Esophagus mucosa (tissue), 1 donor: Measurements from ENCODE around the gene PRORP. TPM values are rescaled to one million over a fixed set of nuclear protein-coding genes. Genes with fewer than 3 reads are reported as not detected.
"Not testable (repeated sequence)": the region's sequence is repeated elsewhere in the genome, so short reads cannot be mapped to it uniquely, and the experiment has no call there.

Source experiments
- ATAC-seq: fragments of 200-7000 bp; cut with Tn5 transposase; one replicate; pipeline ENCODE4 v1.9.1; 2020
- total RNA-seq: library from RNA; stranded (reverse); gene quantifications from one replicate; pipeline ENCODE4 v1.2.4, GENCODE V29; 2023
- donor health status: DM: yes; HTN: yes; CAD: no.

PRORP gene
- 17.5 TPM for total RNA-seq

DNA sequence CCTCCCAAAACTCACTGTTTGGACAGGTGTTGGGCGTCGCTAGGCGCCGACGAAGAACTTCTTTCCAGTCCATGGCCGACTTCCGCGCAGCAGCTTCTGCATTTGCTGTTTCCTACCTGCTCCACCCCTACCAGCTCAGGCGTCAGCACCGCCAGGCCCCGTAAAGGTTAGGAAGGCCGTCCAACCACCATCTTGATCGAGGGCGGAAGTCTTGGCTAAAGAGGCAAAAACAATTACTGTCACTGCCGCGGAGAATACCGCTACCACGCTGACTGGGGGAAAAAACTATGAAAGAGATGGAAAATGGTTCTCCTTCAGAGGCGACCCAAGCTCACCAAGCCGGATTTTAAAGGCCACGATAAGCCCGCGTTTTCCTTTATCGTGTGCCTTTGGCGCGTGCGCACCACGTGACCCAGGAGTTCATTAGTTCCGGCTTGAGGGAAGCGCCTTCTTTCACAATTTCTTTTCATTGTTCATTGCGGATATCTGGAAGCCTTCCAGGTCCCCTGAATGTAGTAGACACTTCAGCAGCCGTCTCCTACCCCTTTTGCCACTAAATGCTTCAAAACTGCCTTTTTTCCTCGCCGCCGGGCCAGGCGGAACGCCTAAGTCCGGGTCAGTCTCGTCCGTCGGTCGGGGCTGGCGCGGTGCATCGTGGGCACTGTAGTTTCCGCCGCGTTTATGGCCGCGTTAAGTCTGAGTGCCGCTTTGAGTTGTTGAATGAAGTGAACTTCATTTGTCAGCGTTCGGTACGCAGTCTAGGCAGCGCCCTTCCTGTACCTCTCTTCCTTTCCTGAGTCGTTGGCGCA lies at the start of gene PRORP, which contains the start of gene PPP2R3C:
TSS of gene PRORP (plus strand) at position 666 of the 809 bp plus-strand sequence. CDS start 694 bp downstream, outside the sequence.
TSS of gene PPP2R3C (minus strand) at position 104 of the 809 bp plus-strand sequence. CDS start at position 73, 31 bp downstream.
- ATAC-seq: peak; percentile 97

DNA sequence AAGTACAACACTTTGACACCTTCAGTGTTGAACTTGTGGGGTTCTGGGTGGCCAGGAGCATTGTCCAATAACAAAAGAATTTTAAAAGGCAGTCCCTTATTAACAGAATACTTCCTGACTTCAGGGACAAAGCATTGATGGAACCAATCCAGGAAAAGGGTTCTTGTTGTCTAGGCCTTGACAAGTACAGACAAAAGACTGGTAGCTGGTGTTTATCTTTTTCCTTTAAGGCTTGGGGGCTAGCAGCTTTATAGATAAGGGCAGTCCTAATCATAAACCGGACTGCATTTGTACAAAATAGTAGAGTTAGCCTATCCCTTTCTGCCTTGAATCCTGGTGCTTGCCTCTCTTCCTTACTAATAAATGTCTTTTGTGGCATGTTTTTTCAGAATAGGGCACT lies 48.9 kb upstream of the PRORP start:
- no peak for ATAC-seq

DNA sequence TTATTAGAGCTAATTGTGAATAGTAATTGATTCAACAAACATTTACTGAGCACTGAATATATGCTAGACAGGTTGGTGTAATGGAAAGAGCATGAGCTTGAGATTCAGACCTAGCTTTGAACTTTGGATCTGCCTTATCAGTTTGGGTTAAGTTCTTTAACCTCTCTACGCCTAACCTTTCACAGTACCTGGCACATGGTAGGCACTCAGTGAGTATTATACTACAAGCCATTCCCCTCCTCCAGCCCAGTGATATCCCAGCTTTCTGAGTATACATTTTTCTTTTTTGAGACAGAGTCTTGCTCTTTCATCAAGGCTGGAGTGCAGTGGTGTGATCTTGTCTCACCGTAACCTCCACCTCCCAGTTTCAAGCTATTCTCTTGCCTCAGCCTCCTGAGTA lies 44.3 kb upstream of the PRORP start:
- ATAC-seq: no peak

DNA sequence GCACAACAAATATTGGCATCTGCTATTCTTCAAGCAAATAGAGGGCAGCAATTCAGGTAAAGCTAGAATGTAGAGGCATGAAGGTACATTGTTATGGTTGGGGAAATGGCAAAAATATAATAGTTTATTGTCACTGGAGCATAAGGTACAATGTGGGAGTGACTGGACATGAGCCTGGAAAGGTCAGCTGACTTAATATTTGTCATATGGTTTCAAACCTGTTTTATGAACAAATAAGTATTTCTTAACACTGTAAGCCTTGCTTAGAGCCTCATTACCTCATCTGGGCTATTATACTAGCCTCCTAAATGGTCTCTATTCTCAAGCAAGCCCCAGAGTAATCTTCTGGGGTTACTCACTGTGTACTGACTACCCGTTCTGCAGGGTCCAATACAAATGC lies 42.6 kb upstream of the PRORP start:
- ATAC-seq: peak; percentile 95

DNA sequence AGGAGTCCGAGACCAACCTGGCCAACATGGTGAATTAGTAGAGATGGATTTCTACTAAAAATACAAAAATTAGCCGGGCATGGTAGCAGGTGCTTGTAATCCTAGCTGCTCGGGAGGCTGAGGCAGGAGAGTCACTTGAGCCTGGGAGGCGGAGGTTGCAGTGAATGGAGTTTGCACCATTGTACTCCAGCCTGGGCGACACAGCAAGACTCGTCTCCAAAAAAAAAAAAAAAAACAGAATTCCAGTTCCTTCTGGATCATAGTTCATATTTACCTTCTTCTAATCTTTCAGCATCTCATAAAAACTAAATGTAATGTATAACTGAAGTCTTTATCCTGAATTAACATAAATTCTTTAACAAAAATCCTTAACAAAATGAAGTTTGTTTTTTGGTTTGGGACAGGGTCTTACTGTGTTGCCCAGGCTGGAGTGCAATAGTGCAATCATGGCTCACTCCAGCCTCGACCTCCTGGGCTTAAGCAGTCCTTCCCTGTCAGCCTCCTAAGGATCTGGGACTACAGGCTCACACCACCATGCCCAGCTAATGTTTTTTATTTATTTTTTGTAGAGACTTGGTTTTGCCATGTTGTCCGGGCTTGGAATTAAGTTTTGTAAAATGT lies 38.7 kb upstream of the PRORP start:
- no peak for ATAC-seq

DNA sequence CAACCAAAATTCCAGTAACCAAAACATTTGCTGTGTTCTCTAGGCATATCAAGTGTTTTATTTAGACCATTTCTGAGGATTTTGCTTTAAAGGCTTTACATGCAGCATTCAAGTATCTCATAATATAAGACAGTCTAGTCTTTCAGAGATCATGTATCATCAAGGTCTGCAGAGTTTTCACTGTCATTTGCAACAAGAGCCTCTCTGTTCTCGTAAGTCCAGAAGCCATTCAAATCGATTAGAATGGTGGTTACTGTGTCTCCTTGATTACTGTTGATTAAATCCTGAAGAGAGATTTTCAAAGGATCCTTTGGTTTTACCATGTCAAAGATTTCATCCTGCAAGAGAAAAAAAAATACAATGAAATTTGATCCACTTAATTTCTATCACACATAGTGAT lies 36.9 kb upstream of the PRORP start:
- no peak for ATAC-seq

DNA sequence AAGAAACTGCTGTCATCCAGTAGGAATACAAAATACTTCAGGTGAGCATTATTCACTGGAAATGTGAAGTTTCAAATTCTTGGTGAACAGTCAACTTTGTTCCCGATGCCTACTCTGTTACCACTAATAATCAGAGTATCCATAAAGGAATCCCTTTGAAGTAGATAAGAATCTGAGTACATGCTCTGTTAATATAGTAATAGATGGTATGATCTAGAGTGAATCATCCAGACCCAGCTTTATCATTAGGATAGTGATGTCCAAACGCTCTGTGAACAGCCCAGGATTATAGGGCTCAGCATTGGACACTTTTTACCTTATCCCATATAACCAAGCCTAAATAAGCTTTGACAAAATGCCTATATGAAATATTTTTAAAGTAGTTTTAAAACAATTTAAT lies 33.8 kb upstream of the PRORP start:
- no peak for ATAC-seq

DNA sequence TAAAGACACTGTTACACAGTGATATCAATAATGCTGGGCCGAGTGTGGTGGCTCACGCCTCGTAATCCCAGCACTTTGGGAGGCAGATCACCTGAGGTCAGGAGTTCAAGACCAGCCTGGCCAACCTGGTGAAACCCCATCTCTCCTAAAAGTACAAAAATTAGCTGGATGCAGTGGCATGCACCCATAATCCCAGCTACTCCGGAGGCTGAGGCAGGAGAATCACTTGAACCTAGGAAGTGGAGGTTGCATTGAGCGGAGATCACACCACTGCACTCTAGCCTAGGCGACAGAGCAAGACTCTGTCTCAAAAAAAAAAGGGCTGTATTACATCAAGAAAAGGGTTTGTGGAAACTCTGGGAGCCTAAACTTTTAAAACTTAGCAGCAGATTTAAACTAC lies 27.7 kb upstream of the PRORP start:
- not testable (repeated sequence) for ATAC-seq

DNA sequence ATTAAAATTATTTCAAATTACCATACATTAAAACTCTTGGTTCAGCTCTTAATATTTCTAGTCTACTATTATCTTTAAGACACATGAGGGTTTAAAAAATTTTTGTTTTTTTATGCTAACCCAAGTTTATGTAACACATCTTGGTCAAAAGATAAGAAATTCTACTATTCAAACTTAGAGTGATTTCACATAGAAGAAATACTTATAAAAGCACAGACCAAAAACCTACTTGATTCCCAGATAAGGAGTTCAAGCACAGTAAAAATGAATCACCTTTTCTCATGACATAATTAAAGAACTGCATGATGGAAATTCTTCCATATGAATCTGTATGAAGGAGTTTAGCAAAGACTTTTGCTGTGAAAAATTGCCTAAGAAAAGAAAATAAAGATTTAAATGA lies 14.5 kb upstream of the PRORP start:
- ATAC-seq: no peak

DNA sequence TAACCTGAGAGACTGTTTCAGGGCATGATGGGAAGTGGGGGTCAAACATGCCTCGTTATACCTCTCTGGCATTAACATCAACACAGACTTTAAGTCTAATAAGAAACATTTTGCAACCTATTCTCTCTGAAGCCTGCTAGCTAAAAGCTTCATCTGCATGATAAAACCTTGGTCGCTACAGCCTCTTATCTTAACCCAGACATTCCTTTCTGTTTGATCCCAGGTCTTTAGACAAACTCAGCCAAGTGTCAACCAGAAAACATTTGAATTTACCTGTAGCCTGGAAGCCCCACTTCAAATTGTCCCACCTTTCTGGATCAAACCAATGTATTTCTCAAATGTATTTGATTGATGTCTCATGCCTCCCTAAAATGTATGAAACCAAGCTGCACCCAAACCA lies 9.7 kb upstream of the PRORP start:
- no peak for ATAC-seq

DNA sequence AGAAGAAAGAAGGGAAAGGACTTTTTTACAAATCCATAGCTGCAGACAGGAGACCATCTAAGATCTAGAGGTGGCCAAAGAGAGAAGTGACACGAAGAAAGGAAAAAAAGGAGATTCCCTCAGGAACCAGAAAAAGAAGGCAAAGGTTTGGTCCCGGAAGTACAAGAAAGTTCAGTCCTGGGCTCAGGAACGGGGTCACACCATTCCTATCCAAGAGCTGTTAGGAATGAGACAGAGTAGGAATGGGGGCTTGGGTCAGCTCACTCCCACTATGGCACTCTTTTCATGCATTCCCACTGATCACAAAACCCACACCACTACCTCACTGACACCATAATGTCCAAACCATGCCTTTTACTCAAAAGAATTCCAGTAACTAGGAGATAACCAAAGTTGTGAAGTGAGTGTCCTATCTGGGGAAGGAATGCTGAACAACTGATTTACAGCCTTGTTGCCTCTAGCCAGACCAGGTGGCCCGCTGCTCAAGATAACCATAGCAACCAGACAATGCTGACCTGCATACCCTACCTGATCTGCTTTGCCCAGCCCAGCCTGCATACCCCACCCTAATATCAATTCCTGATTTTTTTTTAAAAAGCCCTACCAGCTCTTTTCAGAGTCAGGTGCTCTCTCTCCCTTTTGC lies 8.9 kb upstream of the PRORP start:
- no peak for ATAC-seq

DNA sequence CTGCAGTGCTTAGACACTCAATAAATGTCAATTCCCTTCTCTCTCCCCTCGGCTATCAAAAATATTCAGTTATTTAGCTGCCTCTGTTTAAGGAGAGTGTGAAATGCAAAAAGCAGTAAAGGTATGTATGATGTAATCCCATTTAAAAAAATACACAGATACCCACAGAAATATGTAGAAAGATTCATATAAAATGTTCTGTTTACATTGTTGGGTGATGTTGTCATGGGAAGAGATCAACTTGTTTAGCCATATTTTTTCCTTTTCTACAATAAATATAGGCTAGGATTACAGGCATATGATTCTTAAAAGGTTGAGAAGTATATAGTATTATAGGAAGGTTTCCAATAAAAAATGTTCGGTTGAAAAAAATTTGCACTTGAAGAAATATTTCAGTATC lies 8.3 kb upstream of the PRORP start:
- ATAC-seq: no peak

DNA sequence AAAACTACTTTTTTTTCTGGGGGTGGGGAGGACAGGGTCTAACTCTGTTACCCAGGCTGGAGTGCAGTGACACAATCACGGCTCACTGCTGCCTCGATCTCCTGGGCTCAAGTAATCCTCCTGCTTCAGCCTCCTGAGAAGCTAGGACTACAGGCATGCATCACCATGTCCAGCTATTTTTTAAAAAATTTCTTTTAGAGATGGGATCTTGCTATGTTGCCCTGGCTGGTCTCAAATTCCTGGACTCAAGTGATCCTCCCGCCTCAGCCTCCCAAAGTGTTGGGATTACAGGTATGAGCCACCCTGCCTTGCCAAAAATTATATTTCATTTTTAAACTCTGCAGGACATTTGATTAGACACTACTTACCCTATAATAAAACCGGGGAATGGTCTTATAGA lies 6.1 kb upstream of the PRORP start:
- no peak for ATAC-seq

DNA sequence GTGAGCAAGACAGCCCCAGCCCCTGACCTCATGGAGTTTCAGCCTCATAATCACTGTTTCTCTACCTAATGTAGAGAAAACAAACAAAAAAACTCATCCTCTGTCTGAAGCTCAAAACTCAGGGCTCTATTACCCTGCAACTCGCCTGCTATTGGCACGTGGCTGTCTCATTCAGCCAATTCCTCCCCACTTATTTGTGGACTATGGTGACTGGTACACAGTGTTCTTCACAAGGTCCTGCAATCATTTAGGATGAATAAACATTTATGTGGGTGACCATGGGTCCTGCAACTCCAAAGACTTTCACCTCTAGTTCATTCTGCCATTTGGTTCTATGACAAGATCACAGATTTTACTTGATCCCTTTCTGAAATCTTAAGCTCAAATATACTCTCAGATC lies 5.2 kb upstream of the PRORP start:
- ATAC-seq: no peak

DNA sequence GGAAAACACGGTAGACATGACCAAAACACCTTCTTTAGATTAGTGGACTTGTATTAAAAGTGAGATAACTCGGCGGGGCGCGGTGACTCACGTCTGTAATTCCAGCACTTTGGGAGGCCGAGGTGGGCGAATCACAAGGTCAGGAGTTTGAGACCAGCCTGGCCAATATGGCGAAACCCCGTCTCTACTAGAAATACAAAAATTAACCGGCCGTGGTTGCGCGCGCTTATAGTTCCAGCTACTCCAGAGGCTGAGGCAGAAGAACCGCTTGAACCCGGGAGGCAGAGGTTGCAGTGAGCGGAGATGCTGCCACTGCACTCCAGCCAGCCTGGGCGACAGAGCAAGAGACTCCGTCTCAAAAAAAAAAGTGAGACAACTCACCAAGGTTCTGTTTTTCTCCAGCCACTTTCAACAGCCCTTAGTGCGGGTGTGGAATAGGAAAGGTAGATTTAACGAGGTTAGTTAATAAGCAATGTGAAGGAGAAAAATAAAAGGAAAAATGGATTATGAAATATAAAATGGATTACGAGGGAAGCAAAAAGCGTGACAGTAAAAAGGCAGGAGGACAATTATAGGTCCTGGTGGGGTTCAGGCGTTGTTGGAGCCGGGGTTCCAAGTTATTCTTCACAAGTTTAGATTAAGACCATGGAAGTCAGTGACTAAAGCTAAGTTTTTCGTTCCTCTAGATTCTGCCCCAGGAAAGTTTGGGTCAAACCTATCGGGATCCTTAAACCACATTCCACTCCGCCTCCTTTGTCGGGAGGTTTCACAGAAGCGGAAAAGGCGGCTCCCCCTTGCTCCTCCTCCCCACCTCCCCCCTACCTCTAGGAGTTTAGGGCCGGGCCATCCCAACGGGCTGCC lies 1.1 kb upstream of the PRORP start:
- no peak for ATAC-seq

DNA sequence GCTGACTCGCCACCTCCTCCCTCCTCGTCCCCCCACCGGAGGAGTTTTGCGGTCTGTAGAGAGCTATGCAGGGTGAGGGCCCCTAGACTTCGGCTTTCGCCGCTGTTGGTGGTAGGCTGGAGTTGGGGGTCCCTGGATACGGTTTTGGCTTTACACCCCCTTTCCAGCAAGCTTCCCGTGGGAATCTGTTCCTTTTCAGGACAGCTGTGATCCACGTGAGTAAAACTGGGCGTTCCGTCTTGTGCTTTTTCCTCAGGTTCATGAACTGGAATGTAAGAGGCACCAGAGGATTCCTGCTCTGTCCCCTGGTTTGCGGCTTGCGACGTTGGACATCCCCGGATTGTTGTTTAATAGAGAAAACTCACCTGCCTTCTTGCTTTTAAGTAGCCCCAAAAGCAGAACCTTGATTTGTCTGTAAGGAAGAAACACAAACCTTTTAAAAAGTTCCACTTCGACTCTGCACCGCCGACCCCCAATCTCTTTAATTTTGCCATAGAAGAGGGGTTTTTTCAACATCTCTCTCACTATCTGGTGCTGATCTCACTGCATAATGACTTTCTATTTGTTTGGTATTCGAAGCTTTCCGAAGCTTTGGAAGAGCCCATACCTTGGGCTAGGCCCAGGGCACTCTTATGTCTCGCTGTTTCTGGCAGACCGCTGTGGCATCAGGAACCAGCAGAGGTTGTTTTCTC lies 490 bp downstream of the PRORP start:
- ATAC-seq: peak; percentile 6

DNA sequence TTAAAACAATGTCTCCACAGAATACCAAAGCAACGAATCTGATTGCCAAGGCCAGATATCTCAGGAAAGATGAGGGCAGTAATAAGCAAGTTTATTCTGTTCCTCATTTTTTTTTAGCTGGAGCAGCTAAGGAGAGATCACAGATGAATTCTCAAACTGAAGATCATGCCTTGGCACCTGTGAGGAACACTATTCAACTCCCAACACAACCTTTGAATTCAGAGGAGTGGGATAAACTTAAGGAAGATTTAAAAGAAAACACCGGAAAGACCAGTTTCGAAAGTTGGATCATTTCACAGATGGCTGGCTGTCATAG lies 994 bp downstream of the PRORP start:
- no peak for ATAC-seq

DNA sequence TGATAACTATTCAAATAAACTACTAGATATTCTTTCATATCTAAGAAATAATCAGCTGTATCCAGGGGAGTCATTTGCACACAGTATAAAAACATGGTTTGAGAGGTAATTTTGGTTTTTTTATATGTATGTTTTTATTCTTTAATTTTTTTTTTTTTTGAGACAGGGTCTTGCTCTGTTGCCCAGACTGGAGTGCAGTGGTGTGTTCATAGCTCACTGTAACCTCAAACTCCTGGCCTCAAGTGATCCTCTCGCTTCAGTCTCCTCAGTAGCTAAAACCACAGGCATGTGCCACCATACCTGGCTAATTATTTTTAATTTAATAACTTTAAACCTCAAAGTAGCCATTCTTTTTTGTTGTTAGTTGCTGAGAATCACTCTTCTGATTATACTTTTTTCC lies 1.8 kb downstream of the PRORP start:
- no peak for ATAC-seq

DNA sequence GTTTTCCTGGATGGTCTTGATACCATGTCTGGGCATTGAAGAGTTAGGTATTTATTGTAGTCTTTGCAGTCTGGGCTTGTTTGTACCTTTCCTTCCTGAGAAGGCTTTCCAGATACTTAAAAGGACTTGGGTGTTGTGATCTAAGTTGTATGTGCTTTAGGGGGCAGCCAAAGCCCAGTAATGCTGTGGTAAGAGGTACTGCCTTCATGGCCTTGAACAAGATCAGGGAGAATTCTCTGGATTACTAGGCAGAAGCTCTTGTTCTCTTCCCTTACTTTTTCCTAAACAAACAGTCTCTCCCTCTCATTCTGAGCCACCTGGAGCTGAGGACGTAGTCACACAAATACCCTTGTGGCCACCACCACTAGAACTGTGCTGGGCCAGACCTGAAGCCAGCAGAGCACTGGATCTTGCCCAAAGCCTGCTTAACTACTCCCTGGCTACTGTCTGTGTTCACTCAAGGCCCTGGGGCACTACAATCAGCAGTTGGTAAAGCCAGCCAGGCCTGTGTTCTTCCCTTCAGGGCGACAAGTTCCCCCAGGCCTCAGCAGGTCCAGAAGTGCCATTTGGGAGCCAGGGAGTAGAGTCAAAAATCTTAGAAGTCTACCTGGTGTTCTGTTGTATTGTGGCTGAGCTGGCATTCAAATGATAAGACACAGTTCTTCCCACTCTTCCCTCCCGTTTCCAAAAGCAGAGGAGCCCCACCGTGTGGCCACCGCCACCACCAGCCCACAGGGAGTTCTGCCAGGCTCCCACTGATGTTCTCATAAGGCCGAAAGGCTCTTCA lies 11.4 kb downstream of the PRORP start:
- peak; percentile 15 for ATAC-seq

DNA sequence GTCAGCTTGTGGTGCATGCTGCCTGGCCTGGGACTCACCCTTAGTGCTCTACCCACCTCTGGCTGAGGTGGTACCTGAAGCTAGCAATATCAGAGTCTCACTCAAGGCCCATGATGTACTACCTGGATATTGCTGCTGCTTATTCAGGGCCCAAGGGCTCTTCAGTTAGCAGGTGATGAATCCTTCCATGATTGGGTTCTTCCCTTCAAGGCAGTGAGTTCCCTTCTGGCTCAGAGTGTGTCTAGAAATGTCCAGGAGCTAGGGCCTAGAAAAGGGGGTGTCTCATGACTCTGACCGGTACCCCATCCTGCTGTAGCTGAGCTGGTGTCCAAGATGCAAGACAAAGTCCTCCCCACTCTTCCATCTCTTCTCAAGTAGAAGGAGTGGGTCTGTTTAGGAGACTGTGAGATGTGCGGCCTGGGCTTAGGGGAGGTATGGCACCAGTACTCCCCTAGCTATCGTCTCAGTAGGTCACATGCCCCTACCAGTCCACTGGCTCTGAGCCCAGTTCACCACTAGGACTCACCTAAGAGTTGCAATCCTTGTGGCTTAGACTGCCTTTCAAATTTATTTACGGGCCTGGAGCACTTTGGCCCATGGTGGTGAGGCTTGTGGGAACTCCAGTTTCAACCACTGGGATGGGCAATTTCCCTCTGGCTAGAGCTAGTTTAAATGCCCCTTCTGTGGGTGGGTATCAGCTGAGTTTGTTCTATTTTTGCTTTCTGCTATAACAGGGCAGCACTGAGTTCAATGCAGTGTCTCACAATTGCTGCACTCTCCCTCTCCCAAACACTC lies 12.2 kb downstream of the PRORP start:
- peak; percentile 13 for ATAC-seq

DNA sequence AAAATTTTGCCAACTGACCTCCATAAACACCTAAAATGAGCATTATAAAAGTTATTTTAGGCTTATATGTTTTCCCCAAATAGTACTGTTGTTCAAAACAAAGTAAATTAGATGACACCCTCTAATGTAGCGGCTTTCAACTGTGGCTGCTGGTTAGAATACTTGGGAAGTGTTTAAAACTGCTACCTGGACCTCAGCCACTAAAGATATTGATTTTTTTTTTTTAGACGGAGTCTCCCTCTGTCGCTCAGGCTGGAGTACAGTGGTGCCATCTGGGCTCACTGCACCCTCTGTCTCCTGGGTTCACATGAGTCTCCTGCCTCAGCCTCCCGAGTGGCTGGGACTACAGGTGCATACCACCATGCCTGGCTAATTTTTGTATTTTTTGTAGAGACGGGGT lies 16.2 kb downstream of the PRORP start:
- no peak for ATAC-seq
